ENCODE results near the gene RPTN.

Gene RPTN

GRCh38 chr1:152111515-152111968 is 47.5 kb downstream of the RPTN start:
- DNase-seq (ENCODE audit: low read depth, low spot score), result peak; percentile 13

- DNase-seq (ENCODE audit: low read depth, low spot score), result peak; percentile 6
Observed at GRCh38 chr1:152110860-152111514, 48.0 kb downstream of the RPTN start.

DNA sequence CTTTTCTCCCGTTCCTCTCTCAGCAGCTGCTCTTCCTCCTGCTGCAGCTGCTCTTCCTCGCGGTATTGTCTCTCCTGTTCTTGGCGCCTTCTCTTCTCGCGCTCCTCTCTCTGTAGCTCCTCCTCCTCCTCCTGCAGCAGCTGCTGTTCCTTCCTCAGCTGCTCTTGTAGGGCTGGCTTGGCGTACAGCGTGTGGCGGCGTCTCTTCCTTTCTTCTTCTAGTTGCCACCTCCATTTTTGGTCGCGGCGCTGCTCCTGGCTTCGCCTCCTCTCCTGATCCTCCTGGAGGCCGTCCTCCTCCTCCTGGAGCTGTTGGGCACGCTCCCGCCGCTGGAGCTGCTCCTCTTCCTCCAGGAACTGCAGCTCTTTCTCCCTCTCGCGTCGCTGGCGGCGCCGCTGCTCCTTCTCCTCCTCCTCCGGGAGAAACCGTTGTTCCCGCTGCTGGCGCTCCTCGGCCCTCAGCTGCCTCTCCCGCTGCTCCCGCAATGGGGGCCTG is 48.6 kb downstream of the RPTN start:
- DNase-seq (ENCODE audit: low read depth, low spot score), result peak; percentile 6

DNA sequence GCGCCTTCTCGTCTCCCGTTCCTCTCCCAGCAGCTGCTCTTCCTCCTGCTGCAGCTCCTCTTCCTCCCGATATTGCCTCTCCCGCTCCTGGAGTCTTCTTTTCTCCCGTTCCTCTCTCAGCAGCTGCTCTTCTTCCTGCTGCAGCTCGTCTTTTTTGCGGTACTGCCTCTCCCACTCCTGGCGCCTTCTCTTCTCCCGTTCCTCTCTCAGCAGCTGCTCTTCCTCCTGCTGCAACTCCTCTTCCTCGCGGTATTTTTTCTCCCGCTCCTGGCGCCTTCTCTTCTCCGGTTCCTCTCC is 49.1 kb downstream of the RPTN start:
- no peak for DNase-seq (ENCODE audit: low read depth, low spot score)

GRCh38 chr1:152109231-152109997 is 49.6 kb downstream of the RPTN start:
- no peak for DNase-seq (ENCODE audit: low read depth, low spot score)

DNA sequence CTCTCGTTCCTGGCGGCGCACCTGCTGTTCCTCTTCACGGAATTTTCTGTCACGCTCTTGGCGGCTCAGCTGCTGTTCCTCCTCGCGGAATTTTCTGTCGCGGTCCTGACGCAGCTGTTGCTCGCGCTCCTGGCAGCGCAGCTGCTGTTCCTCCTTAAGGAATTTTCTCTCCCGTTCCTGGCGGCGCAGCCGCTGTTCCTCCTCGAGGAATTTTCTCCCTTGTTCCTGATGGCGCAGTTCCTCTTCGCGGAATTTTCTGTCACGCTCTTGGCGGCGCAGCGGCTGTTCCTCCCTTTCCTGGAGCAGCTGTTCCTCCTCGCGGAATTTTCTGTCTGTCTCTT is 50.2 kb downstream of the RPTN start:
- DNase-seq (ENCODE audit: low read depth, low spot score), result no peak

GRCh38 chr1:152107984-152108881 is 50.8 kb downstream of the RPTN start:
- no peak for DNase-seq (ENCODE audit: low read depth, low spot score)

DNA sequence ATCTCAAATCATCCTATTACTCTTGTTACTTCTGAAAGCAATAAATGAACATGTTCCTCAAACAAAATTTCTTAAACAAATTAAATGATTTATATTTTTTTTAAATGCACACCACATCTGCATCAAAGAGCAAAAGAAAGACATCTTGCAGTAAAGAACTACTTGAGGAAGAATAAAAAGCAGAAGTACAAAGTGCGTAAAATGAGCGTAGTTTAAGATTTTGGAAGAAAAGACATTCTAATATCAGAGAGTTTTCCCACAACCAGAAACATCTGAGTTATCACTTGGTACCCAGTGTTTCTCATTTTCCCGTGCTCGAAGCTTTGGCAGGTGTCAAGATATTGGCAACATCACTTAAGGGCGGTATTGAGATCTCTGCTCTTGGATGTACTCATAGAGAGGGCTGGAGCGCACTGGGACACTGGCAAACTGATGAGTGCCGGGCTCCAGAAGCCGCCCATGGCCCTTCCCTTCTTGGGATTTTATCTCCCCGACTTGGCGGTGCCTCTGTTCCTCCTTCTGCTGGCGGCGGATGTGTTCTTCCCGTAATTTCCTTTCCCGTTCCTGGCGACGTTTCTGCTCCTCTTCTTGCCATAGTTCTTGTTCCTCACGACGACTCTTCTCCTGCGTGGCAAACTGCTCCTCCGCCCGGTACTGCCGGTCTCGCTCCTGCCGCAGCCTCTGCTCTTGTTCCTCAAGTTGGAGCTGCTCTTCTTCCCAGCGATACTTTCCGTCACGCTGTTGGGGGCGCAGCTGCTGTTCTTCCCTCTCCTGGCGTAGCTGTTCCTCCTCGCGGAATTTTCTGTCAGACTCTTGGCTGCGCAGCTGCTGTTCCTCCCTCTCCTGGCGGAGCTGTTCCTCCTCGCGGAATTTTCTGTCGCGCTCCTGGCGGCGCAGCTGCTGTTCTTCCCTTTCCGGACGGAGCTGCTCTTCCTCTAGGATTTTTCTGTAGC is 51.7 kb downstream of the RPTN start:
- no peak for DNase-seq (ENCODE audit: low read depth, low spot score)

- no peak for DNase-seq (ENCODE audit: low read depth, low spot score)
Observed at GRCh38 chr1:152104854-152105253, 54.2 kb downstream of the RPTN start.
